ENCODE measurements around the gene TGM1.

DNA sequence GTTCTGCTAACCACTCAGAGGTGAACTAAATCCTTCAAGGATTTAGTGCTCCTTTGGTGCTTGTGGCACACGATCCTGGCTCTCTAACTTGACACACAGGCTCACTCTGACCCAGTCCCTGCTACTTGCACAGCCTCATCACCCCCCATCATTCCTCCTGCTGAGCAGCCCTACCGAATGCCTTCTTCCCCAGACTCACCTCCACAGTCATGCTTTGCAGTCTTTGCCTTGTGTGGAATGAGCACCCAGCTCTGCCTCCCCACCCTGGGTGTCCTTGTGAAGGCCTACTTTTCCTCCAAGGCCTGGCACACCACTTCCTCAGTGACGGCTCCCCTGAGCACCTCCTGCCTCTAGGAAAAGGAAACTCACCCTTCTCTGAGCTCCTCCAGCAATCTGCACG is 12.6 kb downstream of the TGM1 start:
- TF ChIP-seq, protein P1, sequence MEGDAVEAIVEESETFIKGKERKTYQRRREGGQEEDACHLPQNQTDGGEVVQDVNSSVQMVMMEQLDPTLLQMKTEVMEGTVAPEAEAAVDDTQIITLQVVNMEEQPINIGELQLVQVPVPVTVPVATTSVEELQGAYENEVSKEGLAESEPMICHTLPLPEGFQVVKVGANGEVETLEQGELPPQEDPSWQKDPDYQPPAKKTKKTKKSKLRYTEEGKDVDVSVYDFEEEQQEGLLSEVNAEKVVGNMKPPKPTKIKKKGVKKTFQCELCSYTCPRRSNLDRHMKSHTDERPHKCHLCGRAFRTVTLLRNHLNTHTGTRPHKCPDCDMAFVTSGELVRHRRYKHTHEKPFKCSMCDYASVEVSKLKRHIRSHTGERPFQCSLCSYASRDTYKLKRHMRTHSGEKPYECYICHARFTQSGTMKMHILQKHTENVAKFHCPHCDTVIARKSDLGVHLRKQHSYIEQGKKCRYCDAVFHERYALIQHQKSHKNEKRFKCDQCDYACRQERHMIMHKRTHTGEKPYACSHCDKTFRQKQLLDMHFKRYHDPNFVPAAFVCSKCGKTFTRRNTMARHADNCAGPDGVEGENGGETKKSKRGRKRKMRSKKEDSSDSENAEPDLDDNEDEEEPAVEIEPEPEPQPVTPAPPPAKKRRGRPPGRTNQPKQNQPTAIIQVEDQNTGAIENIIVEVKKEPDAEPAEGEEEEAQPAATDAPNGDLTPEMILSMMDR (conservative IDR thresholded peaks at IDR 0.05; ENCODE audit: low read length): no peak
- no peak for TF ChIP-seq EZH2phosphoT487 (IDR thresholded peaks at IDR 0.05; ENCODE audit: borderline replicate concordance)

Data from Loucy (cell line).